HG03575 (cell line): Measurements from ENCODE around the gene IGFBP4.

ENCODE experiments used
- ATAC-seq: cut with Tn5 transposase; IDR thresholded peaks from one replicate; pipeline ENCODE4 v1.9.1; 2021; ENCODE audit not compliant: unreplicated experiment, insufficient number of reproducible peaks, low FRiP score; ENCODE audit errors: extremely low read depth

The IGFBP4 gene

GRCh38 chr17:40484285-40484972 lies 41.2 kb downstream of the IGFBP4 start:
- no peak for ATAC-seq

GRCh38 chr17:40484973-40485530 lies 41.8 kb downstream of the IGFBP4 start:
- no peak for ATAC-seq

- ATAC-seq: no peak
Measured at GRCh38 chr17:40485851-40486521, 42.7 kb downstream of the IGFBP4 start.

GRCh38 chr17:40486522-40487370 lies 43.5 kb downstream of the IGFBP4 start:
- ATAC-seq: no peak

GRCh38 chr17:40487371-40488020 lies 44.2 kb downstream of the IGFBP4 start:
- no peak for ATAC-seq

- ATAC-seq: no peak
Measured at GRCh38 chr17:40490289-40490853, 47.1 kb downstream of the IGFBP4 start.

- ATAC-seq: no peak
Measured at GRCh38 chr17:40490982-40491381, 47.7 kb downstream of the IGFBP4 start.

GRCh38 chr17:40491486-40491885 lies 48.2 kb downstream of the IGFBP4 start:
- no peak for ATAC-seq

GRCh38 chr17:40493697-40494096 lies 50.4 kb downstream of the IGFBP4 start:
- ATAC-seq: no peak

GRCh38 chr17:40495140-40495539 lies 51.9 kb downstream of the IGFBP4 start:
- ATAC-seq: no peak

- no peak for ATAC-seq
Measured at GRCh38 chr17:40496170-40496569, 52.9 kb downstream of the IGFBP4 start.

- no peak for ATAC-seq
Measured at GRCh38 chr17:40496634-40497420, 53.6 kb downstream of the IGFBP4 start.

GRCh38 chr17:40497695-40498094 lies 54.4 kb downstream of the IGFBP4 start:
- no peak for ATAC-seq

- ATAC-seq: no peak
Measured at GRCh38 chr17:40498281-40499084, 55.2 kb downstream of the IGFBP4 start.

GRCh38 chr17:40499551-40500189 lies 56.4 kb downstream of the IGFBP4 start:
- ATAC-seq: no peak

GRCh38 chr17:40500190-40500589 lies 56.9 kb downstream of the IGFBP4 start:
- no peak for ATAC-seq

- ATAC-seq: no peak
Measured at GRCh38 chr17:40500709-40501108, 57.5 kb downstream of the IGFBP4 start.
